Thyroid gland (tissue), 4 donors: ENCODE data around the gene TMEFF2. TPM values are rescaled to one million over a fixed set of nuclear protein-coding genes. Genes with fewer than 3 reads are reported as not detected.

Experiments
- DNase-seq, 2 donors: peaks; one replicate each; pipeline ENCODE4 v3.0.0-alpha.2; 2019
- H3K27ac ChIP-seq, 3 donors: fragments of 200-600 bp; sonication (generic); 1 replicate in 2 of 3; 2 replicates in 1 of 3; pipeline ENCODE4 v1.5.1; 2016 to 2019; ENCODE audit warnings: mild to moderate bottlenecking in 1 of 3, moderate library complexity in 1 of 3
- H3K27me3 ChIP-seq: fragments of 200-600 bp; sonication (generic); one replicate; pipeline ENCODE4 v1.5.1; 2019
- H3K36me3 ChIP-seq, 2 donors: fragments of 200-600 bp; sonication (generic); one replicate each; pipeline ENCODE4 v1.5.1; 2016 to 2019
- H3K4me1 ChIP-seq, 2 donors: fragments of 200-600 bp; sonication (generic); one replicate each; pipeline ENCODE4 v1.5.1; 2017 to 2019
- H3K4me3 ChIP-seq, 3 donors: fragments of 200-600 bp; sonication (generic); replicated peaks in 1 of 3; 1 replicate in 2 of 3; 2 replicates in 1 of 3; pipeline ENCODE4 v1.5.1; 2016; ENCODE audit warnings: mild to moderate bottlenecking in 1 of 3
- H3K9me3 ChIP-seq: fragments of 200-600 bp; sonication (generic); one replicate; pipeline ENCODE4 v1.5.1; 2017
- CTCF ChIP-seq, 6 experiments: fragments of 200-600 bp in 3 of 6; fragments of 450-650 bp in 3 of 6; sonication (generic) in 3 of 6; IDR thresholded peaks; one replicate each; pipeline ENCODE4 v1.5.1; 2016 to 2019; ENCODE audit warnings: antibody characterized with exemption in 6 of 6, mild to moderate bottlenecking in 2 of 6, inconsistent platforms in 1 of 6, moderate library complexity in 1 of 6
- POLR2A ChIP-seq, 2 donors: fragments of 450-650 bp; IDR thresholded peaks; one replicate each; pipeline ENCODE4 v1.6.1; 2017; ENCODE audit warnings: antibody characterized with exemption in 2 of 2, mild to moderate bottlenecking in 2 of 2, moderate library complexity in 1 of 2
- WGBS, 2 donors: methylation state at CpG; one replicate each; pipeline ENCODE4 v1.1.5; 2017; 5-methylcytosine and 5-hydroxymethylcytosine counted together
- intact Hi-C: fragments of 100-400 bp; cut with DNase I; formaldehyde crosslinking; loops from one replicate; pipeline ENCODE4 v1.15.1; 2023
- total RNA-seq, 4 donors: library from RNA; depleted of rRNA; stranded (reverse); fragments of >200 nt; gene quantifications; one replicate each; pipeline ENCODE4 v1.2.3, GENCODE V29; 2016

TMEFF2 gene
- total RNA-seq, 4 donors from 2014 or later: 0.11 TPM; not detected in 3

GRCh38 chr2:192186806-192187205 is 7.9 kb downstream of the TMEFF2 start:
- 79 to 88% methylated on average over 5 of the region's 5 CpGs for WGBS, 2 donors
- intact Hi-C loops: no loop called here
- H3K27me3 ChIP-seq: no peaks in the 10 kb centered on the region
- no peak overlapping the region for H3K4me3 ChIP-seq
- H3K27ac ChIP-seq: no peak overlapping the region
- H3K4me1 ChIP-seq: no peaks in the 10 kb centered on the region
- no peak for TF ChIP-seq POLR2A (IDR thresholded peaks at IDR 0.05)
- no peak for TF ChIP-seq CTCF (IDR thresholded peaks at IDR 0.05)
- H3K9me3 ChIP-seq: no peaks in the 10 kb centered on the region
- H3K36me3 ChIP-seq: no peaks in the 10 kb centered on the region
- no peak for DNase-seq

GRCh38 chr2:192184349-192184748 is 10.4 kb downstream of the TMEFF2 start:
- Histone ChIP-seq H3K4me1 (no peaks in the 10 kb centered on the region), H3K27me3 (no peaks in the 10 kb centered on the region), H3K4me3 (no peak overlapping the region), H3K36me3 (no peaks in the 10 kb centered on the region), H3K27ac (no peak overlapping the region), H3K9me3 (no peaks in the 10 kb centered on the region)
- intact Hi-C loops: no loop called here
- 89 to 96% methylated on average over 2 of the region's 2 CpGs for WGBS, 2 donors
- TF ChIP-seq CTCF (IDR thresholded peaks at IDR 0.05): no peak
- TF ChIP-seq POLR2A (IDR thresholded peaks at IDR 0.05): no peak
- DNase-seq: no peak

- H3K4me3 ChIP-seq: no peak overlapping the region
- no peaks in the 10 kb centered on the region for H3K27me3 ChIP-seq
- H3K36me3 ChIP-seq: no peaks in the 10 kb centered on the region
- no peaks in the 10 kb centered on the region for H3K4me1 ChIP-seq
- H3K27ac ChIP-seq: no peak overlapping the region
- 82 to 86% methylated on average over 1 of the region's 1 CpG for WGBS, 2 donors
- intact Hi-C loops: no loop called here
- no peak for DNase-seq
- TF ChIP-seq POLR2A (IDR thresholded peaks at IDR 0.05): no peak
- TF ChIP-seq CTCF (IDR thresholded peaks at IDR 0.05): no peak
- no peaks in the 10 kb centered on the region for H3K9me3 ChIP-seq
These were observed 11.4 kb downstream of the TMEFF2 start for GRCh38 chr2:192183296-192183695.

GRCh38 chr2:192166946-192167345 is 27.8 kb downstream of the TMEFF2 start:
- Histone ChIP-seq H3K36me3 (no peaks in the 10 kb centered on the region), H3K4me3 (no peak overlapping the region), H3K4me1 (peaks cover 0 to 4% of the 10 kb centered on the region in 2 donors), H3K27me3 (no peaks in the 10 kb centered on the region), H3K9me3 (no peaks in the 10 kb centered on the region), H3K27ac (no peak overlapping the region)
- 51 to 92% methylated on average over 2 of the region's 2 CpGs for WGBS, 2 donors
- intact Hi-C loops: loop anchor here (10.0 kb wide), 1 partner anchor 612 kb away; no protein-coding TSS in a partner anchor
- DNase-seq: no peak
- TF ChIP-seq POLR2A (IDR thresholded peaks at IDR 0.05): no peak
- no peak for TF ChIP-seq CTCF (IDR thresholded peaks at IDR 0.05)

GRCh38 chr2:192165842-192166241 is 28.9 kb downstream of the TMEFF2 start:
- TF ChIP-seq POLR2A (IDR thresholded peaks at IDR 0.05) (no peak), CTCF (IDR thresholded peaks at IDR 0.05) (no peak)
- 82 to 85% methylated on average over 4 of the region's 4 CpGs for WGBS, 2 donors
- intact Hi-C loops: loop anchor here (10.0 kb wide), 1 partner anchor 611 kb away; no protein-coding TSS in a partner anchor

More at GRCh38 chr2:192165842-192166241, 28.9 kb downstream of the TMEFF2 start:
- Histone ChIP-seq H3K4me1 (peaks cover 0 to 6% of the 10 kb centered on the region in 2 donors), H3K27ac (no peak overlapping the region), H3K4me3 (no peak overlapping the region), H3K36me3 (no peaks in the 10 kb centered on the region), H3K9me3 (no peaks in the 10 kb centered on the region), H3K27me3 (no peaks in the 10 kb centered on the region)
- DNase-seq: no peak
